Activated naive CD4-positive, alpha-beta T cell treated with anti-CD3 and anti-CD28 coated beads, Interleukin-2, amount 50 U/mL, for 16 hours (primary cell): ENCODE data around the gene GBP4.

ENCODE experiments used
- DNase-seq: peaks from one replicate; pipeline ENCODE4 v3.0.0-alpha.2; 2020

GBP4 gene

DNA sequence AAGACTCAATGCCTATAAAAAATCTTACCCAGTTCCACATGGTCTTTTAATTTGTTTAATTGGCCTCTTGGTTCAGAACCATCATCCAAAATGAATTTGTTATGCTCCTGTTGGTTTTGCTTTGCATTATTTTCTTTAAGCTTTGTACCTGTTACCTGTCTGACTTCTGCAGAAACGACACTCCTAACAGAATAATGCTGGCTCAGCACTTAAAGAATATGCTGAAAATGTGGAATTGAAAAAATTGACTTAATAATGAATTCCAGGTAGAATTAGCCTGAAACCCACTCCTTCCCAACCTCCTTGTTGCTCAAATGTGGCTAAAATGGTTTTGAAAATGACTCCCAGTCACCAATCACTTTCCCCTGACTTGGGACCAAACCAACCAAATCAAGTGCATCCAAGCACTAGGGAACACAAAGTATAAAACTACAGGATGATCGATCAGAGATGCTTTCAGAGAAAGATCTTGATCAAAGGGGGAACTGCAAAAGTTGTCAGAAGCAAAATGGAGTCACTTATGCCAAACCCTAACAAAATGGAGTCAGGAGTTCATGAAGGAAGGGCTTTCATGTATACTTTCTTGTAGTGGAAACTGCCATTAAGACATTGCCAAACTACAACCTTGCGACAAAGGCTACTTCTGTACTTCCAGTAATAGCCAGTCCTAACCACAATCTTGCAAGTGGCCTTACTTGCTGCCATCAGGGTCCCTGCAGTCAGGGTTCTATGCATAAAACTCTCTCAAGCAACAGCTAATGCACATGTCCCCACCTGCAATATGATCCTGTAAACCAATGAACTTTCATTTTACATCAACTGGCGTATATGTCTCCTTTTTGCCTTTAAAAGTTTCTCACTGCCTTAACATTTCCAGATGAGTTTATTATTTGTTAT is 28.3 kb downstream of the GBP4 start:
- DNase-seq = no peak

DNA sequence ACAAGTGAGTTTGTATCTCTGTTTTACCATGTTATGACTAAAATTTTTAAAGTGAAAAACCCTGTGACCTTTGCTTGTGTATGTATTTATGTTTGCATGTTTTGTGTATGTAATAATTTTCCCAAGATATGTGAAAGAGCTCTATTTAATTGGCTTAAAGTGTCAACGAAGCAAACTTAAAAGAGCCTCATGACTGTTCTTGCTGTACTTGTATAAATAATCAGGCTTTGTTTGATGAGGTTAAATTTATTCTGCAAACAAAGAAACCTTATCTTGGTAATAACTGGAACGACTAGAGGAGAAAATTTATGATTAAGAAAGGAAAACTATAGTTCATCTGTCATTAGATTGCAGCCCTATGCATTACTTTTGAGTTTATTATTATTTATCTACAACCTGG is 29.6 kb downstream of the GBP4 start:
- DNase-seq = no peak

DNA sequence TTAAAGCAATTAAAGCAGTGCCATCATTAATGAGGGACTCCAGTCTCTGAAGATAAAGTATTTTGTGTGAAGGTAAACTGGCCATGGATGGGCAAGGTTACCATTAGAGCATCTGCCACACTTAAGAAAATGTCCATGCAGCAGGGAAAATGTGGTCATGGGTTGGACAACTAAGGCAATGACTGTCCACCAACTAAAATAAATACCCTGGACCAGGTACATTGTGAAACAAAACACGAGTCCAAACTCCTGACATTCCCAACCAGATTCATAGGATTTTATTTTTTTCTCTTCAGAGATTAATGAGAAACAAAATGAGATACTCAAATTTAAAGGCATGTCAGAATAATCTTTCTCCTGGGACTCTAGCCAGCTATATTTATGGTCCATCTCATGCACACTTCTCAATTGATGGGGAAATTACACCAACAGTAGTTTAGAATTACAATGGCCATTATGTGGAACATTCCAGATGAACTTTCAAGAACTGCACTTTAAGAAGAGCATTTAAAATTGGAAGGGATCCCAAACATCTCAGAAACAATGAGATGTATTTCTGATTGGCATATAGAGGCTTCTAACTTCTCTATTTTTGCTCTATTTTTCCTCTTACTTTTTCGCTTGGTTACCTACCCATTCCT is 31.0 kb downstream of the GBP4 start:
- no peak for DNase-seq

DNA sequence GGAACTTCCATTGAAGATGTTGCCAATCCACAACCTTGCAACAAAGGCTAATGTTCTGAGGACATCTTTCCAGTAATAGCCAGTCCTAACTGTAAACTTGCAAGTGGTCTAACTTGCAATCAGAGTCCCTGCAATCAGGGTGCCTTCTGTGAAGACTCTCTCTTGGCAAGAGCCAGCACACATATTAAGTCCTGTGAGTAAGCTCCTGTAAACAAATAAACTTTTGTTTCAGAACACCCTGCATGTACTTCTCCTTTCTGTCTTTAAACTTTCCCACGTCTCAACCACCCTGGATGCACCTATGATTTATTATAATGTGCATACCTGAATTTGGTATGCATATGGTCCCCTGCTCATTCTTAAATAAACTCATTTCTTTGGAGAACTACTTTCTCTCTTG is 32.0 kb downstream of the GBP4 start:
- no peak for DNase-seq

DNA sequence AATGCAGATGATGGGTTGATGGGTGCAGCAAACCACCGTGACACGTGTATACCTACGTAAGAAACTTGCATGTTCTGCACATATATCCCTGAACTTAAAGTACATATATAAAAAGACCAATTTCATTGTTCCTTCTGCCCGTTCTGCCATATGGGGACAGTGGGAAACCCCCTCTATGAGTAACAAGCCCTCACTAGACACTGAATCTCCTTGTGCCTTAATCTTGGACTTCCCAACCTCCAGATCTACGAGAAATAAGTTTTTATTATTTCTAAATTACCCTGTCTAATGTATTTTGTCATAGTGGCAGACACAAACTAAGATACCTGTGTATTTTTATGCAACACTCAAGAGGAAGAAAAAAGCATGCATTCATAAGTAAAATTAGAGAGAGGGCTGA is 32.9 kb downstream of the GBP4 start:
- DNase-seq = no peak

DNA sequence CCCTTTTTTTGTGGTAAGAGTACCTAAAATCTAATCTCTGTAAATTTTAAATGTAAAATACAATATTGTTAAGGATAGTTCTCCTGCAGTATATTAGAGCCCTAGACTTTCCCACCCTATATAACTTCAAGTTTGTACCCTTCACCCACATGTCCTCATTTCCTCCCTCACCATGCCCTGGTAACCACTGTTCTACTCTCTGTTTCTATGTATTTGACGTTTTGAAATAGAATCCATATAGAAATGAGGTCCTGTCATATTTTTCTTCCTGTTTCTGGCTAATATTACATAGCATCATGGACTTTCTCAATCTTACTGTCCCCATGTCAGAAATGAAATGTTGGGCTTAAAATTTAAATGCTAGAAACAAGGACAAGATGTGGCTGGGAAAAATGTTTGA is 47.7 kb downstream of the GBP4 start:
- no peak for DNase-seq

DNA sequence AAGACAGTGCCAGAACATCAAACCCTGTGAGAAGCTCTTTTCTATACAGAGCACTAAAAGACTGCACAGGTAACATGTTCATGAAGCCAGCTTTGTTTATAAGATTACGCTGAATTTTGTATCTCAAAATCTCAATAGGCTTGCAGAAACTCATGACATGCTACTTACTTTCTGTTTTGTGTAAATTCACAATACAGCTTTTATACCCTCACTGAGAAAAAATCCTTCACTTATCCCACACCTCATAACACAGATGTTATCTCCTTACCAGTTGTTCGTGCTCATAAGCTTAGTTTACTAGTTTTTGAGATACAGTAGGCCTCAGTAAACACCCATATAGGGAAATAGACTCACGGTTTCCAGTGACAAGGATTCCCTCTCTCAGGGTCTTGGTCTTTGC is 48.8 kb downstream of the GBP4 start:
- no peak for DNase-seq

DNA sequence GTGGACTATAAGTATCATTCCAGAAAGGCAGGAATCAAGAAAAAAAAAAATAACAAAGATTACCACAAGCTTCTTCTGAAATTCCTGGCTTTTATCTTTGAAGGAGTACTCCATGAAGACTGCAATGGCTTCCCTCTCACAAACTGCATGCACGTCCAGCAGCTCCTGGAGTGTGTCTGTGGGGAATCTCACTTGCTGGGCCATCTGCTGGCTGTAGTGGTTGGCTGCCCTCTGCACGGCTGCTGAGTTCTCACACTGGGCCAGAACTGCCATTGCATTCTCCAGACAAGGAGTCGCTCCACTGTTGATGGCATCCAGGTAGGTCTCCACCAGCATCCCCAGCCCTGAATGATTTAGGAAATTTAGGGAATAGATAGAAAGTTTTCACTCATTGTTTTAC is 49.5 kb downstream of the GBP4 start:
- no peak for DNase-seq

DNA sequence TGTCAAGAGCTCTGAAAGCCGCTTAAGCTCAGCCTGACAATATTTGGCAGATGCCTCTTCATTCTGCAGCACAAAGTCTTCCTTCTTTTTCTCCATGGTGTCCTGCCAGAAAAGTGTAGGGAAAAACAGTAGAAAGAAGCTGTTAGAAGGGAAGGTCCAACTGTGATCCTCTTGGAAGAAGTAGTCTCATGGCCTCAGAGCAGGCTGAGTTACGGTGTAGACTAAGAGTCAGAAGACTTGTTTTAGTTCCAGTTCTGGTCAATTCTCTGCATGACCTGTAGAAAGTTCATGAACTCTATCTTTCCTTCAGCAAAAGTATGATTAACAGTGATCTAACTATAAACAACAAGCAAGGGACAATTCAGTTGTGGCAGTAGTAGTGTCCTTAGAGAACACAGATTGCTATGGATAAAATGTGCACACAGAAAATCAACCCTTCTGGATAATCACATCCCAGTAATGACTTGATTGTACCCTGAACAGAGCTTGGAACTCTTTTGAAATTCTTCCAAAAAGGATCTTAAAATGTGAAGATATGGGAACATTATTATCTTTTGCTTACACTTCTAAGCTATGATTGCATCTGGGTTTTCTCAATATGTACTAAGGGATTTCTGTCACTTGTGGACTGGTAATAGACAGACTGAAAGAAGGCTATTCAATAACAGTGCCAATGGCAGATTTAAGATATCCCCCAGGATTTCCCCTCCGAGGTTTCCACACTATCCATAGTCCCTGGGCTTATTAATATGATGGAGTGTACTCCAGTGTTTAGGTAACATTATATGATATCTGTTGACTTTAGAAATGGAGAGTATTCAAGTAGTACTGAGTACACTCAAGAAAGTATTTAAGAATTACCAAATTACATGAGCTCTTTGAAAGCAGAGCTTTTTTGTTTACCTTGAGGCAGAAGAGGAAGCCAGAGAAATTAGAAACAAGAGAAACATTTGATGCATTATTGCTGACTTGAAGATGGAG is 50.8 kb downstream of the GBP4 start:
- no peak for DNase-seq

DNA sequence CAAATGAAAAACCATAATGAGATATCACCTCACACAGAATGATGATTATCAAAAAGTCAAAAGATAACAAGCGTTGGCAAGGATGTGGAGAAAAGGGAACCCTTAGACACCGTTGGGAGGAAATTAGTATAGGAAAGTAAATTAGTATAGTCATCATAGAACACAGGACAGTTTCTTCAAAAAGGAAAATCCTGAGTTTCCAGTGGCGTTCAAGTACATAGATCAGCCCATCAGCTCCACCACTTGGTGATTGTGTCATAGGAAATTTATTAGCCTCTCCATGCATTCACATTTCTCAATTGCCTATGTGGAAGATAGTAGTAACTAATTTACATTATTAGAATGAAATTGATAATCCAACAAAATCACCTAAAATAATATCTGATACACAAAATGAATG is 52.0 kb downstream of the GBP4 start:
- no peak for DNase-seq

DNA sequence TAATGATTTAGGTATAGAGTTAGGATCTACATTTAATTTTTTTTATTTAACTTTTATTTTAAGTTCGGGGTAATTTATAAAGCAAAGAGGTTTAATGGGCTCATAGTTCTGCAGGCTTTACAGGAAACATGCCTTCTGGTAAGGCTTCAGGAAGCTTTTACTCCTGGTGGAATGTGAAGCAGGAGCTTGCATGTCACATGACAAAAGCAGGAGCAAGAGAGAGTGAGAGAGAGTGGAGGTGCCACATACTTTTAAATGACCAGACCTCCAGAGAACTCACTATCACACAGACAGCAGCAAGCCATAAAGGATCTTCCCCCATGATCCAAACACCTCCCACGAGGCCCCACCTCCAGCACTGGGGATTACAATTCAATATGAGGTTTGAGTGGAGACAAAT is 55.3 kb downstream of the GBP4 start:
- DNase-seq = no peak

DNA sequence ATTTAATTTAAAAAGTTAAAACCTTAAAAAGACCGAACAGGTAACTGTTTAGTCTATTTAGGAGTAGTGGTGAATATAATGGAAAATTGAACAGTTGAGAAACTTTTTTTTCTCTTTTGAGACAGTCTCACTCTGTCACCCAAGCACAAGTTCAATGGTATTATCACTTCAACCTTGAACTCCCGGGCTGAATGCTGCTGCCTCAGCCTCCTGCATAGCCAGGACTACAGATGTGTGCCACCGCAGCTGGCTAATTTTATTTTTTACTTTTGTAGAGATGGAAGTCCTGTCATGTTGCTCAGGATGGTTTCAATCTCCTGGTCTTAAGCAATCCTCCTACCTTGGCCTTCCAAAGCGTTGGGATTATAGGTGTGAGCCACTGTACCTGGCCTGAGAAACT is 56.6 kb downstream of the GBP4 start:
- no peak for DNase-seq

DNA sequence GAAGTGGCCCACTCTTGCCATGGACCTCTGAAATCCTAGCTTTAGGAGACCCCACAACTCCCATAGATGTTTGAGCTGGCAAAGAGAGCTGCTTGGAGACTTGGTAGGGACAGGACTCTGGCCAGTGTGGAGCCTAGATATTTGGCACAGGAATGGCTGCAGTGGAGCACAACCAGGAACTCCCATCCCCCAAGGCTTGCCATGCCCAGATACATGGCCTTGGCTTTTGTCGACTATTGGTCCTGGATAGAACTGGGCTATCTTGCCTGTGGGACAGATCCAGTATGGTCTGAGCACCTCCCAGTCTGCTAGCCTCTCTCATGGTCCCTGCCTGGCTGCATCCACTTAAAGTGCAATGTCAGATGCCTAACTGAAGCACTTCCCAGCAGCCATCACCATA is 65.0 kb downstream of the GBP4 start:
- DNase-seq = no peak
